Caco-2 (cell line): ENCODE measurements around the gene VWA7. TPM values are rescaled to one million over a fixed set of nuclear protein-coding genes. Genes with fewer than 3 reads are reported as not detected.
"Not testable (repeated sequence)": the region's sequence is repeated elsewhere in the genome, so short reads cannot be mapped to it uniquely, and the experiment has no call there.

Experiments used
- BruUV-seq: library from RNA; stranded (reverse); fragments of 400-500 nt; replicated peaks from 2 replicates; lab custom pipeline; 2021; lab: Mats Ljungman, UMichigan
- CTCF ChIA-PET: fragments of 300-600 bp; sonication (Branson Sonifier 250); formaldehyde crosslinking; loops from one replicate; lab custom pipeline; 2022; ENCODE audit warnings: antibody characterized with exemption; lab: Charles Lee
- POLR2A ChIA-PET: fragments of 300-600 bp; sonication (Branson Sonifier 250); formaldehyde crosslinking; loops from one replicate; lab custom pipeline; 2022; ENCODE audit warnings: antibody characterized with exemption; lab: Charles Lee
- DNase-seq, 2 experiments: peaks; one replicate each; pipeline versions ENCODE4 v3.0.0 to v3.0.0-alpha.2; 2020 to 2022
- H3K27me3 ChIP-seq: replicated peaks from 2 replicates; pipeline ENCODE4 v1.6.0; 2011; ENCODE audit warnings: low read length; ENCODE audit not compliant: control insufficient read depth, insufficient read depth
- H3K36me3 ChIP-seq: 2 replicates; pipeline ENCODE4 v1.5.1; 2011; ENCODE audit warnings: low read length; ENCODE audit not compliant: control insufficient read depth, insufficient read depth
- H3K4me1 ChIP-seq: fragments of 250-450 bp; sonication (Bioruptor Pico); 2 replicates; pipeline ENCODE4 v1.5.1; 2020; ENCODE audit warnings: mild to moderate bottlenecking
- H3K4me3 ChIP-seq: 2 replicates; pipeline ENCODE4 v1.5.1; 2011; ENCODE audit warnings: low read depth, mild to moderate bottlenecking, control low read depth, low read length
- H3K9me3 ChIP-seq: fragments of 250-450 bp; sonication (Bioruptor Pico); 2 replicates; pipeline ENCODE4 v1.5.1; 2020; ENCODE audit warnings: mild to moderate bottlenecking, moderate library complexity
- H3K27ac Mint-ChIP-seq: one replicate; pipeline ENCODE4 v1.8.0; 2022; ENCODE audit warnings: mixed read lengths; ENCODE audit not compliant: unreplicated experiment
- H3K27me3 Mint-ChIP-seq: one replicate; pipeline ENCODE4 v1.8.0; 2022; ENCODE audit warnings: mixed read lengths; ENCODE audit not compliant: insufficient read depth, unreplicated experiment
- H3K36me3 Mint-ChIP-seq: one replicate; pipeline ENCODE4 v1.8.0; 2022; ENCODE audit warnings: mild to moderate bottlenecking, mixed read lengths; ENCODE audit not compliant: insufficient read depth, unreplicated experiment
- H3K4me1 Mint-ChIP-seq: one replicate; pipeline ENCODE4 v1.8.0; 2022; ENCODE audit warnings: low read depth, mixed read lengths; ENCODE audit not compliant: unreplicated experiment
- H3K4me3 Mint-ChIP-seq: one replicate; pipeline ENCODE4 v1.8.0; 2022; ENCODE audit warnings: mild to moderate bottlenecking, moderate library complexity, mixed read lengths; ENCODE audit not compliant: unreplicated experiment
- H3K9me3 Mint-ChIP-seq: one replicate; pipeline ENCODE4 v1.8.0; 2022; ENCODE audit warnings: mixed read lengths; ENCODE audit not compliant: unreplicated experiment
- CTCF ChIP-seq, 2 experiments: fragments of 200-600 bp in 1 of 2; IDR thresholded peaks; 1 replicate in 1 of 2; 2 replicates in 1 of 2; pipeline versions ENCODE4 v1.5.1 to v1.8.0; 2011 to 2022; ENCODE audit warnings: antibody characterized with exemption in 1 of 2, control low read depth in 1 of 2, inconsistent platforms in 1 of 2, low read depth in 1 of 2, low read length in 1 of 2, mild to moderate bottlenecking in 1 of 2, moderate library complexity in 1 of 2; ENCODE audit not compliant: insufficient read depth in 1 of 2, severe bottlenecking in 1 of 2, unreplicated experiment in 1 of 2
- intact Hi-C: fragments of 100-400 bp; cut with micrococcal nuclease; formaldehyde crosslinking; loops from one replicate; pipeline ENCODE4 v1.10.0; 2022; ENCODE audit not compliant: unreplicated experiment
- total RNA-seq: library from RNA; stranded (reverse); gene quantifications from 2 replicates; pipeline ENCODE4 v1.2.3, GENCODE V29; 2022

The VWA7 gene
- total RNA-seq, 1 experiment from 2014 or later, result 0.61 TPM

DNA sequence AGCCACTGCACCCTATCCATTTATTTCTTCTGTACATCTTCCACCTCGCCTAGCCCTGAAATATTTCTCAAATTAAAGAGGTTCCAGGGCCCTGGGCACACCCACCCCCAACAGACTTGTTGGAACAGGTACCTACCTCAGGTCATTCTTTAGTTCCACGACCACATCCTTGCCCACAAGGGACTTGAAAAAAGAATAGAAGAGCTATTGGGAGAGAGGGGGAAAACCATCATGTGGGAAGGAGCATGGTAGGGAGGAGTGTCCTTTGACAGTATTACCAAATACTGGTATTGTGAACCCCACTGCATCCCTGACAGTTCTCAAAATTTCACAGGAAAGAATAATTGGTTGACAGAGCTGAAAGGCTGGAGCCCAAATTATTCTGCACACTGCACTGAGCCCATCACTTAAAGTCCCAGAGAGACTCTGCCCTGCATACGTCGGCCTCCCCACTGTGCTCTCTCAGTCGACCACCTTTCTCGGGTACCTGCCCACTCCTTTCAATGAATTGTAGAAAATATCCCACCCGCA lies 28.9 kb upstream of the VWA7 start:
- intact Hi-C loops, result loop anchor here (1.0 to 2.0 kb wide), 3 partner anchors 16 to 57 kb away; partner anchors contain the start of genes HSPA1B and NEU1
- H3K27ac Mint-ChIP-seq, result peak overlapping the region; percentile 89
- TSS peak; percentile 73 for BruUV-seq
- peaks cover 32% of the 10 kb centered on the region for H3K36me3 Mint-ChIP-seq
- no peaks in the 10 kb centered on the region for H3K9me3 ChIP-seq
- H3K27me3 ChIP-seq, result no peaks in the 10 kb centered on the region
- peak overlapping the region; percentile 92 for H3K4me3 Mint-ChIP-seq
- no peaks in the 10 kb centered on the region for H3K36me3 ChIP-seq
- ChIA-PET CTCF (interaction anchor here (1.2 to 1.9 kb wide), 7 partner anchors 9 to 36 kb away, joined by 4 to 21 read pairs (median 9); partner anchors contain the start of genes HSPA1A, HSPA1B, HSPA1L and VARS1), POLR2A (interaction anchor here (1.5 to 1.8 kb wide), 5 partner anchors 9 to 67 kb away, joined by 8 to 45 read pairs (median 23); partner anchors contain the start of genes HSPA1A, HSPA1B, HSPA1L and MSH5)
- no peak for DNase-seq
- H3K4me1 Mint-ChIP-seq, result peaks cover 12% of the 10 kb centered on the region
- H3K4me3 ChIP-seq, result peak overlapping the region; percentile 68
- no peaks in the 10 kb centered on the region for H3K27me3 Mint-ChIP-seq
- H3K9me3 Mint-ChIP-seq, result no peaks in the 10 kb centered on the region
- H3K4me1 ChIP-seq, result peaks cover 12% of the 10 kb centered on the region; the same call in 1 of the 2 replicates
- TF ChIP-seq CTCF (IDR thresholded peaks at IDR 0.05; ENCODE audit: insufficient read depth in 1 of 2, low read depth in 1 of 2, low read length in 1 of 2, severe bottlenecking in 1 of 2, unreplicated experiment in 1 of 2), result no peak

GRCh38 chr6:31801031-31801927 lies 24.2 kb upstream of the VWA7 start:
- H3K4me1 ChIP-seq, DNase-seq, H3K27me3 Mint-ChIP-seq, H3K4me3 Mint-ChIP-seq, H3K9me3 ChIP-seq, H3K27me3 ChIP-seq, BruUV-seq, H3K36me3 ChIP-seq, intact Hi-C loops, H3K4me1 Mint-ChIP-seq, H3K9me3 Mint-ChIP-seq, H3K27ac Mint-ChIP-seq, H3K4me3 ChIP-seq: not testable (repeated sequence)
- peaks cover 24% of the 10 kb centered on the region for H3K36me3 Mint-ChIP-seq
- ChIA-PET POLR2A (interaction anchor here (0.6 kb wide), 1 partner anchor 31 kb away, joined by 3 read pairs; no protein-coding TSS in a partner anchor), CTCF (interaction anchor here (0.7 kb wide), 1 partner anchor 71 kb away, joined by 3 read pairs; no protein-coding TSS in a partner anchor)

DNA sequence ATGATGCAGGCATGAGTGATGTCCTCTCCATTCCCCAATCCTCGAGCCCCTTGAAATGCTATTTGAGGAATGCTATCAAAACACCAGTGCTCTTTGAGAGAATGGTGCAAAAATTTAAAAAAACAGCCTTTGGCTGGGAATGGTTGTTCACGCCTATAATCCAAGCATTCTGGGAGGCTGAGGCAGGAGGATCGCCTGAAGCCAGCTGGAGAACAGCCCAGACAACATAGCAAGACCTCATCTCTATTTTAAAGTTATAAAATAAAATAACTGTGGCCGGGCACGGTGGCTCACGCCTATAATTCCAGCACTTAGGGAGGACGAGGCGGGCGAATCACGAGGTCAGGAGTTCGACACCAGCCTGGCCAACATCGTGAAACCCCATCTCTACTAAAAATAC lies 22.7 kb upstream of the VWA7 start:
- H3K27ac Mint-ChIP-seq, result no peak overlapping the region
- ChIA-PET POLR2A (no interaction called here), CTCF (no interaction called here)
- H3K36me3 Mint-ChIP-seq, result peaks cover 24% of the 10 kb centered on the region
- Histone ChIP-seq H3K4me1 (0 out of 2 replicates have a peak, but pooled peaks cover 3% of the 10 kb centered on the region), H3K36me3 (no peaks in the 10 kb centered on the region), H3K4me3 (no peak overlapping the region), H3K9me3 (no peaks in the 10 kb centered on the region), H3K27me3 (no peaks in the 10 kb centered on the region)
- TF ChIP-seq CTCF (IDR thresholded peaks at IDR 0.05; ENCODE audit: insufficient read depth in 1 of 2, low read depth in 1 of 2, low read length in 1 of 2, severe bottlenecking in 1 of 2, unreplicated experiment in 1 of 2), result no peak
- H3K27me3 Mint-ChIP-seq, result no peaks in the 10 kb centered on the region
- no peaks in the 10 kb centered on the region for H3K9me3 Mint-ChIP-seq
- BruUV-seq, result no TSS peak
- intact Hi-C loops, result no loop called here
- DNase-seq, result no peak
- no peak overlapping the region for H3K4me3 Mint-ChIP-seq
- no peaks in the 10 kb centered on the region for H3K4me1 Mint-ChIP-seq
